HG02642 (cell line): Measurements from ENCODE around the gene RAD51.

ENCODE experiments used
- ATAC-seq: cut with Tn5 transposase; IDR thresholded peaks from one replicate; pipeline ENCODE4 v1.9.1; 2021; ENCODE audit warnings: mild to moderate bottlenecking; ENCODE audit not compliant: unreplicated experiment, poor library complexity

The RAD51 gene

GRCh38 chr15:40775740-40776536, 81.0 kb downstream of the RAD51 start:
- ATAC-seq, result no peak

GRCh38 chr15:40776537-40777141, 81.7 kb downstream of the RAD51 start:
- ATAC-seq, result no peak
